Epithelial cell of esophagus (primary cell): ENCODE data around the gene TRRAP.

ENCODE experiments used
- DNase-seq: peaks from one replicate; pipeline ENCODE4 v3.0.0; 2010; ENCODE audit warnings: low read depth
- H3K4me3 ChIP-seq: 2 replicates; pipeline ENCODE4 v1.5.1; 2011; ENCODE audit warnings: mild to moderate bottlenecking, low read length, control low read depth
- TF ChIP-seq, protein P1 (sequence below): IDR thresholded peaks from 2 replicates; pipeline ENCODE4 v1.5.1; 2011; ENCODE audit warnings: low read depth, mild to moderate bottlenecking, low read length, control low read depth, inconsistent platforms; ENCODE audit not compliant: insufficient read depth; ENCODE audit errors: missing control alignments

The TRRAP gene

DNA sequence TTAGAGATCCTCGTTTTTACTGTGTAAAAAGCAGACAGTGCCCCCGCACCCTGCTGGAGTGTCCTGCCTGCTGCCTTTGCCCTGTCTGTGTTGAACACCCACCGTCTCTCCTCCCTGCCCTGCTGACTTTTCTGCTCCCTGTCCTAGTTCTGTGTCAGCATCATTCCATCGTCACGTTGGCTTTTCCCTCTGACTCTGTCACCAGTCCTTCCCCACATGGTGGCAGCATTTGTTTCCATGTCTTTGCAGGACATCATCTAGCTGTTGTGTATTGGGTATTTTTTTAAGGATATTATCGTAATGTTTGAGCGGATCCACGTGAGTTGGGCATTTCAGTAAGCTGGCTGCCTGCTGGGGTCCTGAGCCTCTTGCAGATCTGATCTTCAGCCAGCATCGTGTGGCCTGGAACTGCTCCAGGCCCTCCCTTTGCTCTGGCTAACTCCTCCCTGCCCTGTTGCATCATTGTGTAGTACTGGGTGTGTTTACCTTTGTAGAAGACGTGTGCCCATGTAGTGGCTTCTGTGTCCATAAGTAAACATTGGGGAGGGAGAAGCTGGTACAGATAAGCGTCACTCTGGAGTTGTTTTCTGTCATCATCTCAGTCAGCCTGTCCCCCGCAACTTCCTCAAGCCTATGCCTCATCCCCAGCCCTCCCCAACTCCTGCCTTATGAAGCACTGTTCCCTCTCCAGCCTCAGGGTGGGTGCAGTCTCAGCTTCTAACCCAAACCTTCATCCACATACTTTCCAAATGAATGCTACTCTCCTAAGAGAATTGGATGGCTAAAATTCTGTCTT, 44.3 kb downstream of the TRRAP start:
- peak; percentile 37 for DNase-seq
- H3K4me3 ChIP-seq: no peak overlapping the region
- TF ChIP-seq, protein P1, sequence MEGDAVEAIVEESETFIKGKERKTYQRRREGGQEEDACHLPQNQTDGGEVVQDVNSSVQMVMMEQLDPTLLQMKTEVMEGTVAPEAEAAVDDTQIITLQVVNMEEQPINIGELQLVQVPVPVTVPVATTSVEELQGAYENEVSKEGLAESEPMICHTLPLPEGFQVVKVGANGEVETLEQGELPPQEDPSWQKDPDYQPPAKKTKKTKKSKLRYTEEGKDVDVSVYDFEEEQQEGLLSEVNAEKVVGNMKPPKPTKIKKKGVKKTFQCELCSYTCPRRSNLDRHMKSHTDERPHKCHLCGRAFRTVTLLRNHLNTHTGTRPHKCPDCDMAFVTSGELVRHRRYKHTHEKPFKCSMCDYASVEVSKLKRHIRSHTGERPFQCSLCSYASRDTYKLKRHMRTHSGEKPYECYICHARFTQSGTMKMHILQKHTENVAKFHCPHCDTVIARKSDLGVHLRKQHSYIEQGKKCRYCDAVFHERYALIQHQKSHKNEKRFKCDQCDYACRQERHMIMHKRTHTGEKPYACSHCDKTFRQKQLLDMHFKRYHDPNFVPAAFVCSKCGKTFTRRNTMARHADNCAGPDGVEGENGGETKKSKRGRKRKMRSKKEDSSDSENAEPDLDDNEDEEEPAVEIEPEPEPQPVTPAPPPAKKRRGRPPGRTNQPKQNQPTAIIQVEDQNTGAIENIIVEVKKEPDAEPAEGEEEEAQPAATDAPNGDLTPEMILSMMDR: peak; percentile 4

GRCh38 chr7:98923512-98923911, 45.2 kb downstream of the TRRAP start:
- TF ChIP-seq, protein P1: no peak
- H3K4me3 ChIP-seq: no peak overlapping the region
- DNase-seq: no peak

DNA sequence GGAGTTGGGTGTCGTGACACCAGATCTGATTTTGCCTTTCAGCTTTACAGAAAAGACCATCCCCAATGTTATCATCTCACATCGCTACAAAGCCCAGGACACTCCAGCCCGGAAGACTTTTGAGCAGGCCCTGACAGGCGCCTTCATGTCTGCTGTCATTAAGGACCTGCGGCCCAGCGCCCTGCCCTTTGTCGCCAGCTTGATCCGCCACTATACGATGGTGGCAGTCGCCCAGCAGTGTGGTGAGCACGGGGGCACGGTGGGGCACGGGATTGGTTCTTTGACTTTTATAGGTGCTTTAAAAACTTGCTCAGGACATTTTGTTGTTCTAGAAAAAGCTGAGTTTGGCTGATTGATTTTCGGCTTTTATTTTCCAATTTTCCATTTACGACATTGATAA, 48.8 kb downstream of the TRRAP start:
- no peak for DNase-seq
- TF ChIP-seq, protein P1: no peak
- H3K4me3 ChIP-seq: no peak overlapping the region

GRCh38 chr7:98930464-98930863, 52.1 kb downstream of the TRRAP start:
- H3K4me3 ChIP-seq: no peak overlapping the region
- TF ChIP-seq, protein P1: no peak
- DNase-seq: no peak

GRCh38 chr7:98930921-98931320, 52.6 kb downstream of the TRRAP start:
- TF ChIP-seq, protein P1: no peak
- no peak overlapping the region for H3K4me3 ChIP-seq
- DNase-seq: peak; percentile 26

DNA sequence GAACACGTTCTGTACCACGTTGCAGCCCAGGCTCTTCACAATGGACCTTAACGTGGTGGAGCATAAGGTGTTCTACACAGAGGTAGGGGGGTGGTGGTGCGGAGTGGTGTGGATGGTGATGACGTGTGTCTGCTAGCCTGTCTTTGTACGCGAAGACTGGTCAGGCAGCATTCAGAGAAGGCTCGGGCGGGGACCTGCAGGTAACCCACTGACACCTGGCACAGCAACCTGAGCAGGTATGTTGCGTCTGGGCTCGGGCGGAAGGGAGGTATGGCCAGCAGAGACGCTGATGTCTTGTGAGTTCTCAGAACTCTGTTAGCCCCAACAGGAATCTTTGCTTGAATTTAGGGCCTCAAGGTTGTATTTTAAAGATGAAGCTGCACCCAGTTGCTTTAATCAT, 55.0 kb downstream of the TRRAP start:
- DNase-seq: no peak
- TF ChIP-seq, protein P1: no peak

DNA sequence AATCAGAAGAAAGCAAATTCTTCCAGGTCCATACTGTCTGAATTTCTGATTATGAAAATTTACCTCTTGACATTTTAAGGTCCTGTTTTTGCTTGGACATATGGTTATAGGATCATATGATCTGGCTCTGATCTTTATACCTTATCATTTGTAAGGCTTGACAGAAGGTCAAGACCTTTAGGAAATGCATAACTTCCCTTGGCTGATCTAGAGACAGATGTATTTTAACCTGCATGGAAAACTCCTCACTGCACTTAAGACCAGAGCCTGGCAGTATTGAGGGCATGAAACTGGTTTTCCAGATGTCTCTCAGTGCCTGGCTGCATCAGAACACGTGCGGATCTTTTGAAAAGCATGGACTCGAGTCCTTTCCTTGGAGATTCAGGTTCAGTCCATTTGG, 55.9 kb downstream of the TRRAP start:
- DNase-seq: no peak
- TF ChIP-seq, protein P1: no peak
- H3K4me3 ChIP-seq: no peak overlapping the region

More for the DNA sequence above, 55.0 kb downstream of the TRRAP start:
- H3K4me3 ChIP-seq: no peak overlapping the region
